Tibial artery (tissue), 4 donors: ENCODE measurements around the gene MTCH1.

Source experiments
- DNase-seq, 2 donors: peaks; one replicate each; pipeline ENCODE4 v3.0.0-alpha.2; 2019
- H3K27ac ChIP-seq, 2 donors: fragments of 200-600 bp; sonication (generic) in 1 of 2; 1 replicate in 1 of 2; 2 replicates in 1 of 2; pipeline ENCODE4 v1.5.1; 2018 to 2019; ENCODE audit warnings: mild to moderate bottlenecking in 1 of 2
- H3K27me3 ChIP-seq, 2 donors: fragments of 200-600 bp; sonication (generic) in 1 of 2; one replicate each; pipeline versions ENCODE4 v1.5.1 to v1.6.0; 2016 to 2019
- H3K36me3 ChIP-seq, 3 donors: fragments of 200-600 bp; sonication (generic) in 2 of 3; one replicate each; pipeline ENCODE4 v1.5.1; 2016 to 2019; ENCODE audit warnings: mild to moderate bottlenecking in 2 of 3
- H3K4me1 ChIP-seq, 4 donors: fragments of 200-600 bp; sonication (generic) in 2 of 4; 1 replicate in 3 of 4; 2 replicates in 1 of 4; pipeline ENCODE4 v1.5.1; 2016 to 2019
- H3K4me3 ChIP-seq, 2 donors: fragments of 200-600 bp; sonication (generic) in 1 of 2; 1 replicate in 1 of 2; 2 replicates in 1 of 2; pipeline ENCODE4 v1.5.1; 2018 to 2019; ENCODE audit warnings: mild to moderate bottlenecking in 2 of 2
- H3K9me3 ChIP-seq, 3 donors: fragments of 200-600 bp; sonication (generic) in 1 of 3; one replicate each; pipeline ENCODE4 v1.5.1; 2016 to 2019
- CTCF ChIP-seq, 2 experiments: fragments of 200-600 bp in 1 of 2; fragments of 450-650 bp in 1 of 2; IDR thresholded peaks; one replicate each; pipeline ENCODE4 v1.5.1; 2017 to 2019; ENCODE audit warnings: antibody characterized with exemption in 2 of 2, mild to moderate bottlenecking in 1 of 2, moderate library complexity in 1 of 2
- intact Hi-C: fragments of 100-400 bp; cut with DNase I; formaldehyde crosslinking; loops from one replicate; pipeline ENCODE4 v1.15.0; 2023; ENCODE audit warnings: low total_unique reads

Gene MTCH1

GRCh38 chr6:37018198-37019064 lies 32.4 kb upstream of the MTCH1 start:
- intact Hi-C loops = loop anchor here (5.0 to 10.0 kb wide), 2 partner anchors 134 to 251 kb away; partner anchors contain the start of gene C6orf89
- Histone ChIP-seq H3K9me3 (no peaks in the 10 kb centered on the region), H3K36me3 (no peaks in the 10 kb centered on the region), H3K27ac (peak overlapping the region in 1 of 2 donors; percentile 64), H3K4me3 (no peak overlapping the region), H3K4me1 (peaks cover 0 to 13% (median 6%) of the 10 kb centered on the region in 4 donors), H3K27me3 (no peaks in the 10 kb centered on the region)
- peak; percentile 90 to 93 for DNase-seq
- TF ChIP-seq CTCF (IDR thresholded peaks at IDR 0.05) = peak; percentile 82 to 88

- DNase-seq = no peak
- H3K27me3 ChIP-seq = no peaks in the 10 kb centered on the region
- no peak overlapping the region for H3K4me3 ChIP-seq
- no peak for TF ChIP-seq CTCF (IDR thresholded peaks at IDR 0.05)
- H3K9me3 ChIP-seq = no peaks in the 10 kb centered on the region
- H3K4me1 ChIP-seq = peaks cover 0 to 13% (median 6%) of the 10 kb centered on the region in 4 donors
- peak overlapping the region in 1 of 2 donors; percentile 64 for H3K27ac ChIP-seq
- H3K36me3 ChIP-seq = no peaks in the 10 kb centered on the region
- intact Hi-C loops = loop anchor here (5.0 to 10.0 kb wide), 2 partner anchors 133 to 250 kb away; partner anchors contain the start of gene C6orf89
These were observed 31.7 kb upstream of the MTCH1 start for GRCh38 chr6:37017606-37018197.

- intact Hi-C loops = loop anchor here (5.0 to 10.0 kb wide), 2 partner anchors 132 to 250 kb away; partner anchors contain the start of gene C6orf89
- no peak for TF ChIP-seq CTCF (IDR thresholded peaks at IDR 0.05)
- no peaks in the 10 kb centered on the region for H3K27me3 ChIP-seq
- no peaks in the 10 kb centered on the region for H3K36me3 ChIP-seq
- no peak for DNase-seq
- no peaks in the 10 kb centered on the region for H3K9me3 ChIP-seq
- peaks cover 0 to 13% (median 6%) of the 10 kb centered on the region in 4 donors for H3K4me1 ChIP-seq
- H3K27ac ChIP-seq = no peak overlapping the region
- H3K4me3 ChIP-seq = no peak overlapping the region
These were observed 31.0 kb upstream of the MTCH1 start for GRCh38 chr6:37016995-37017394.

GRCh38 chr6:37015532-37015931 lies 29.5 kb upstream of the MTCH1 start:
- Histone ChIP-seq H3K4me3 (no peak overlapping the region), H3K27me3 (no peaks in the 10 kb centered on the region), H3K4me1 (peaks cover 0 to 13% (median 6%) of the 10 kb centered on the region in 4 donors), H3K36me3 (no peaks in the 10 kb centered on the region), H3K9me3 (no peaks in the 10 kb centered on the region), H3K27ac (no peak overlapping the region)
- no peak for DNase-seq
- TF ChIP-seq CTCF (IDR thresholded peaks at IDR 0.05) = no peak
- intact Hi-C loops = loop anchor here (5.0 to 10.0 kb wide), 2 partner anchors 131 to 248 kb away; partner anchors contain the start of gene C6orf89

- Histone ChIP-seq H3K9me3 (no peaks in the 10 kb centered on the region), H3K4me3 (no peak overlapping the region), H3K36me3 (no peaks in the 10 kb centered on the region), H3K27ac (no peak overlapping the region), H3K4me1 (peaks cover 0 to 13% (median 6%) of the 10 kb centered on the region in 4 donors), H3K27me3 (no peaks in the 10 kb centered on the region)
- intact Hi-C loops = loop anchor here (5.0 to 10.0 kb wide), 2 partner anchors 130 to 247 kb away; partner anchors contain the start of gene C6orf89
- DNase-seq = no peak
- no peak for TF ChIP-seq CTCF (IDR thresholded peaks at IDR 0.05)
These were observed 28.7 kb upstream of the MTCH1 start for GRCh38 chr6:37014667-37015066.
